HK-2 (cell line): Measurements from ENCODE around the gene AP4M1.
A peak's percentile ranks its signal among the peaks of the same experiment; 100 is the strongest.

Source experiments
- DNase-seq: peaks from one replicate; pipeline ENCODE4 v3.0.0-alpha.2; 2018; ENCODE audit not compliant: unreplicated experiment

Gene AP4M1, protein sequence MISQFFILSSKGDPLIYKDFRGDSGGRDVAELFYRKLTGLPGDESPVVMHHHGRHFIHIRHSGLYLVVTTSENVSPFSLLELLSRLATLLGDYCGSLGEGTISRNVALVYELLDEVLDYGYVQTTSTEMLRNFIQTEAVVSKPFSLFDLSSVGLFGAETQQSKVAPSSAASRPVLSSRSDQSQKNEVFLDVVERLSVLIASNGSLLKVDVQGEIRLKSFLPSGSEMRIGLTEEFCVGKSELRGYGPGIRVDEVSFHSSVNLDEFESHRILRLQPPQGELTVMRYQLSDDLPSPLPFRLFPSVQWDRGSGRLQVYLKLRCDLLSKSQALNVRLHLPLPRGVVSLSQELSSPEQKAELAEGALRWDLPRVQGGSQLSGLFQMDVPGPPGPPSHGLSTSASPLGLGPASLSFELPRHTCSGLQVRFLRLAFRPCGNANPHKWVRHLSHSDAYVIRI

DNA sequence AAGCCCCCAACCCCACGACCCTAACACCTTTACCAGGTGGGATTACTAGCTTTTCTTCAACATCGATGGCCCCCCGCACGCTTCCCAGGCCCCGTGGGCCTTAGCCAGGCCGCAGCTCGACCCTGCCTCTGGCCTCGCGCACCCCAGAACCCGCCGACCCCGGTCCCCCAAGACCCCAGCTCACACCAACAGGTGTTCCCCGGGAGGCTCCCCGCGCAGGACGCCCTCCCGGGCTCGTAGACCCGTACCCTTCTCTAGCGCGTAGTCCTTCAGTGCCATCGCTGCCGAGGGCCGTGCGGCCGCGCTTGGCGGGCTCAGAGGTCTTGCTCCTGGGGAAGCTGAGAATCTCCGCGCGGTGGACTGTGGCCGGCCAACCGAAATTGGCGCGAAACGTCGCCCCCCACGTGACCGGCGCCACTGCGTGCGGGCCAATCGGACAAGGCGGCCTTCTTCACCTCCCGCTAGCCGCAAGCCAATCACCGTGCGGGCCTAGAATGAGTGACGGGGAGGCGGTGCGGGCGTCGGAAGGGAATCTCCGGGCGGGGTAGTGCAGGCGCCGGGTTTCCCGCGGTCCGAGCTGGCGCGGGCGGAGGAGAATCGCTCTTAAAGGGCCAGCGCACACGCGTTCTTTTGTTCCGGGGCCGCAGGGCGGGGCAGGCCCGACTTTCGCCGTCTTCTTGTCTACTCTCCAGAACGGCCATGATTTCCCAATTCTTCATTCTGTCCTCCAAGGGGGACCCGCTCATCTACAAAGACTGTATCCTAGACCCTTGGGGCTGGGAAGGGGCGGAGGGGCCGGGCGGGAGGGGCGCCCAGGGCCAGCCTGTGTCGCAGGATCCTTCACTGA lies at the start of gene AP4M1, which contains the start of gene MCM7:
Gene AP4M1, plus strand, starts transcription at position 628 of the 847 bp plus-strand sequence. Its CDS starts 72 bp downstream, at position 700.
Gene MCM7, minus strand, starts transcription at position 382 of the 847 bp plus-strand sequence. Its CDS starts 103 bp downstream, at position 279.
- peak; percentile 100 for DNase-seq

DNA sequence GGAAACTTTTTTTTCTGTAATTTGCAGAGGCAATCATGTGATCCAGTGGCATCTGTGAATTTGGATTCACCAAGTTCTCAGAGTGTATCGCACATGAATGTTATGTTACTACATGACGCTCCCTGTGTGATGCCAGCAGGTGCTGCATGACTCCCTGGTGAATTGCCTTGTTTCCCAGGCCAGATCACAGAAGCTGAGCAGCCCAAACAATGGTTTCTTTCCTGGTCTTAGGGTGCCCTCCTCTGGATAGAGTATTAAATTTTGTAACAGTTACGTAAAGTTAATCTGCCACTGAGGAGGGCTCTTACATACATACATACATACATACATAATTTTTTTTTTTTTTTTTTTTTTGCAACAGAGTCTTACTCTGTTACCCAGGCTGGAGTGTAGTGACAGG lies 48.2 kb upstream of the AP4M1 start:
- no peak for DNase-seq

DNA sequence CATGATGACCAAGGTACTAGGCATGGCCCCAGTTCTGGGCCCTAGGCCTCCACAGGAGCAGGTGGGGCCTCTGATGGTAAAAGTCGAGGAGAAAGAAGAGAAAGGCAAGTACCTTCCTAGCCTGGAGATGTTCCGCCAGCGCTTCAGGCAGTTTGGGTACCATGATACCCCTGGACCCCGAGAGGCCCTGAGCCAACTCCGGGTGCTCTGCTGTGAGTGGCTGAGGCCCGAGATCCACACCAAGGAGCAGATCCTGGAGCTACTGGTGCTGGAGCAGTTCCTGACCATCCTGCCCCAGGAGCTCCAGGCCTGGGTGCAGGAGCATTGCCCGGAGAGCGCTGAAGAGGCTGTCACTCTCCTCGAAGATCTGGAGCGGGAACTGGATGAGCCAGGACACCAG lies 44.4 kb upstream of the AP4M1 start:
- no peak for DNase-seq

DNA sequence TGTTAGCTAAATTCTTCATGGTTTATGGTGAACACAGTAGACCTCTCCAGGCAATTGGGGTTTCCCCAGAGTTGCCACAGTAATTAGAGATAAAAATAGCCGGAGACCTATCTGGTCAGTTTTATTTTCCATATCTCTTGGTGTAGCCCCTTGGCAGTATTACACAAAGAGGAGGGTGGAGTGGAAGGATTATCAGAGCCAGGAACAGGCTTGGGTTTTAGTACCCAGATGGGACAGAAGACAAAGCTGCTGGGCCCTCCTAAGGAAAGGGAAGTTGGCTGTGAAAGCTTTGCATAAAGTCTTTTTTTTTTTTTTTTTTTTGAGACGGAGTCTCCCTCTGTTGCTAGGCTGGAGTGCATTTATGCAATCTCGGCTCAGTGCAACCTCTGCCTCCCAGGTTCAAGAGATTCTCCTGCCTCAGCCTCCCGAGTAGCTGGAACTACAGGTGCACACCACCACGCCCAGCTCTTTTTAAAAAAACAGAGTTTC lies 42.1 kb upstream of the AP4M1 start:
- DNase-seq: no peak

DNA sequence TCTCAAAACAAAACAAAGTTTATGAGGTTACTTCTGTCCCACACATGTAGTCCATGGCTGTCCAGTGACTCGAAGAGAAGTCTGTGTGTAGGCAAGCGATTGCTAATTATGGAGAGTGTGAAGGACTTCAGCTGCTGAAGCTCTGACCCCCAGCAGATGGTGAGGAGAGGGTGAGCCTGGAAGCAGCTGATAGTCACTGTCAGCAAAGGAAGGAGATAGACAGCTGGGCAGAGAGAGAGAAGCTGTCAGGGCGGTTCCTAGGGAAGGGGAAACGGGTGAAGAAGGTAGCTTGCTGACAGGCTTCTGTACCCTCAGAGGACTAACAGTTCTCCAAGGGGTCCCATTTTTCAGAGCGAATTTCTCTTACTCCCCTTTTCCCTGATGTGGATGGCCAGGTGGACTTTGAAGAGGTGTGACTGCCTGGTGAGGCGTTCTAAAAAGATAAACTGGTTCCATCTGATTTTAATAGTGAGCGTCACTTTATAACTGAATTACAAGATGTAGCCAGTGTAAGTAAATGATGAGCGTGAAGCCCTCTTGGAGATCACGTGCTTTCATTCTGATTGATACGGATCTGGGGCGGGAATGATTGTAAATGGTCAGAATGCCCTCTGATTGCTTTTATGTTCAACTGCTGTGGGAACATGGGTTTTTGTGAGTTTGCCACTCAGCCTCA lies 39.8 kb upstream of the AP4M1 start:
- DNase-seq: no peak

DNA sequence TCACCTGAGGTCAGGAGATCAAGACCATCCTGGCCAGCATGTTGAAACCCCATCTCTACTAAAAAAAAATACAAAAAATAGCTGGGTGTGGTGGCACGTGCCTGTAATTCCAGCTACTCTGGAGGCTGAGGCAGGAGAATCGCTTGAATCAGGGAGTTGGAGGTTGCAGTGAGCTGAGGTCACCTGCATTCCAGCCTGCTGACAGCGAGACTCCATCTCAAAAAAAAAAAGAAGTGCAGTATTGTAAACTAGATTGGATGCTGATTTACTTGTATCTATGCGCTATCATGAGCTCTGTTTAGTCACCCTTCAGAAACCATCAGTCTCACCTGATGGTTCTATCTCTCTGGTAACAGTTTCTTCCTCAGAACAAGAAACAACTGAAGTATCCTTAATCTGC lies 38.1 kb upstream of the AP4M1 start:
- DNase-seq: no peak

DNA sequence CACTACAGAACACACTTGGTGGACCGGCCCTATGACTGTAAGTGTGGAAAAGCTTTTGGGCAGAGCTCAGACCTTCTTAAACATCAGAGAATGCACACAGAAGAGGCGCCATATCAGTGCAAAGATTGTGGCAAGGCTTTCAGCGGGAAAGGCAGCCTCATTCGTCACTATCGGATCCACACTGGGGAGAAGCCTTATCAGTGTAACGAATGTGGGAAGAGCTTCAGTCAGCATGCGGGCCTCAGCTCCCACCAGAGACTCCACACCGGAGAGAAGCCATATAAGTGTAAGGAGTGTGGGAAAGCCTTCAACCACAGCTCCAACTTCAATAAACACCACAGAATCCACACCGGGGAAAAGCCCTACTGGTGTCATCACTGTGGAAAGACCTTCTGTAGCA lies 37.3 kb upstream of the AP4M1 start:
- no peak for DNase-seq

DNA sequence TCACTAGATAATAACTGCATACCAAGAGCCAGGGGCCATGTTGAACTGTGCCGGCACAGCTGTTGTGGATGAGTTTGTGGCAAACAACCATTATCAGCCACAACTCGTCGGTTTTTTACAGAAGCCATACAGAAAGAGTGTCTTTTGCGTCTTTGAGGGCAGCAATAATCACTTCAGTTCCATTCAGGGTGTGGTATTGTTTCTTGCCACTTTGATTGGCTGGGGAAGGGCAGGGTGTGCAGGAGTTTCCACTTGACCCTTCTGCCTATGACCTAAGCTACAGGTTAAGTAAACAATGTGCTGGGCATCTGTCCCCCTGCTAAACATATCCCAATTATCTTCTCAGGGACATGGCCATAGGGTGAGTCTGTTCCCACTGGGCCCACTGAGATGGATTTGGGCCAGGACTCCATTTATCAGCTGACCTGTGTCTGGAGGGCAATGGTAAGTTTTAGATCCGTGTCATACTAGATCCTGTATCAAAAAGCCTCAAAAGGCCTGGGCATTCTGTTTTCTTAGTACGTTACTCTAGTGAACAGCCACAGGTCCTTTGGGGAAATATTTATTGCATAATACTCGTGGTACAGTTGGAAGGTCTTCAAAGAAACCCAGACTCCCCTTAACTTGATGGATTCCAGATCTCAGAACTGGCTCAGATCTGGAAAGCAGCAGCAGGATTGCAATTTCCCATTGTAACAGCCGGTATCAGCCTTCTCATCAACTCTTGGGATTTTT lies 35.8 kb upstream of the AP4M1 start:
- DNase-seq: no peak

DNA sequence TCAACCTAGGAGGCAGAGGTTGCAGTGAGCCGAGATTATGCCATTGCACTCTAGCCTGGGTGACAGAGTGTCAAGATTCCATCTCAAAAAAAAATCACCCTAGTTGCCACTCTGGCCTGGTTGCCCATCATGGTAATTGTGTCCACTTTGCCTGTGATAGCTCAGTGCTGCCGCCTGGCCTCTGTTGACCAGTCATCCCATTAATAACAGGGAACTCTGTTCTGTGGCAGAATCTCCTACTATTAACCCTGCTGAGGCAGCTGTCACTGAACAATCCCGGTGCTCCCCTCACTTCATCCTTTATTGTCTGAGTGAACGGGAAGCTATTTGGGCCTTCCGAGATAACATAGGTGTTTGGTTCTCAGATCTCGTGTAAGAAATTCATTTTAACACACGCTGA lies 34.5 kb upstream of the AP4M1 start:
- DNase-seq: no peak

DNA sequence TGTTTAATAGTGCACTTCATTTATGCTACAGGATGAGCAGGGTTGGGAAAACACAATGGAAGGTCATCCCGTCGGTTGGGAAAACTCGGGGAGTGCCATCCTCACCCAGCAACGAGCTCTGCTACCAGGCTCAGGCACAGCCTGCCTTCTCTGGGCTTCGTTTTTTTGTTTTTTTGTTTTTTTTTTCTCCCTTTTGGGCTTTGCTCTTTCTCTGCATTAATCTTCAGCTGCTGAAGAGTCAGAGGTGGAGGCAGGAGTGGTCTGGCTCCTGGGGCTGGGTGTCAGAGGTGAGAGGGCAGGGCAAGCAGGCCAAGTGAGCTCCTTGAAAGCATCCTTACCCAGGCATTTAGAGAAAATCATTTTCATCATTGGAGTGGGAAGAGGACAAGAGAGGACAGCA lies 31.5 kb upstream of the AP4M1 start:
- no peak for DNase-seq

DNA sequence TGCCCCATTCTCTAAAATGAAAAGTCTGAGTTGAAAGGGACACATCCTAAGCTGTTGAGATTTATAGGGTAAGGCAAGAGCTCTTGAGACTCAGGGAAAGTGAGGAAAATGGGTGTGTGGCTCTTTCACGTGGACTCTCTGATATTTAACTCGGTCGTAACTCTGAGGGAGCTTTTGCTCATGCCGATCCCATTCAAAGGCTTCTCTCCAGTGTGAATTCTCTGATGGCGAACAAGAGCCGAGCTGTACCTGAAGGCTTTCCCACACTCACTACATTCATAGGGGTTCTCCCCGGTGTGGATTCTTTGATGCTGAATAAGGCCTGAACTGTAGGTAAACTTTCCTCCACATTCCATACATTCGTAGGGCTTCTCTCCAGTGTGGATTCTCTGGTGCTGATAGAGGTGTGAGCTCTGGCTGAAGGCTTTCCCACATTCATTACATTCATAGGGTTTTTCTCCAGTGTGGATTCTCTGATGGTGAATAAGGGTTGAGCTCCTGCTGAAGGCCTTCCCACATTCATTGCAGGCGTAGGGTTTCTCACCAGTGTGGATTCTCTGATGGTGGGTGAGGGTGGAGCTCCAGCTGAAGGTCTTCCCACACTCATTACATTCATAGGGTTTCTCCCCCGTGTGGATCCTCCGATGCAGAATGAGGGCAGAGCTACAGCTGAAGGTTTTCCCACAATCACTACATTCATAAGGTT lies 30.3 kb upstream of the AP4M1 start:
- DNase-seq: no peak

DNA sequence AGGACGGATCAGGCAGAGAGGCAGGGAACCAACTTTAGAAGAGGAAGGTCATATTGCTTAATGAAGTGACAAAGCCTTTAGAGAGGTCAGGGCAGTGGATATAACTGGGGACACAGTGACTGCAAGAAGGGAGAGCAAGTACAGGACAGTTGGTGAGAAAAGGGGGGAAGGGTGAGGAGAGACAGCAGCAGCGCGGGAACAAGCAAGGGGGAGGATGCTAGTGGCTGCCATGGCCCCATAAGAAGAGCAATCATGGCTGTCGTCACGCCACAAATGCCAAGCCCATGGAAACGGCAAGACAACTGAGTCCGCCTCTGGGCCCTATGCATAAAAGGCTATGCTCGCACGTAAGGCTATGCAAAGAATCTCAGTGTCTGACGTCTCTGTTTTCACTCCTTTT lies 29.0 kb upstream of the AP4M1 start:
- DNase-seq: no peak

DNA sequence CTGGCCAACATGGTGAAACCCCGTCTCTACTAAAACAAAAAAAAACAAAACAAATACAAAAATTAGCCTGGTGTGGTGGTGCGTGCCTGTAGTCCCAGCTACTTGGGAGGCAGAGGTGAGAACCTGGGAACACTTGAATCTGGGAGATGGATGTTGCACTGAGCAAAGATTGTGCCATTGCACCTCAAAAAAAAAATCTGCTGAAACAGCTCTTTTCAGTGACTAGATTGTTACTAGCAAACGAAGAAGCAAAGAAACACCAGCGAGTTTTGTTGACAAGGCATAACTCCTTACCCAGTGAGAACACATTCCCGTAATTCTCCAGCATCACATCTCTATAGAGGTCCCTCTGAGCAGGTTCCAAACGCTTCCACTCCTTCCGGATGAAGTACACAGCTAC lies 26.6 kb upstream of the AP4M1 start:
- no peak for DNase-seq

DNA sequence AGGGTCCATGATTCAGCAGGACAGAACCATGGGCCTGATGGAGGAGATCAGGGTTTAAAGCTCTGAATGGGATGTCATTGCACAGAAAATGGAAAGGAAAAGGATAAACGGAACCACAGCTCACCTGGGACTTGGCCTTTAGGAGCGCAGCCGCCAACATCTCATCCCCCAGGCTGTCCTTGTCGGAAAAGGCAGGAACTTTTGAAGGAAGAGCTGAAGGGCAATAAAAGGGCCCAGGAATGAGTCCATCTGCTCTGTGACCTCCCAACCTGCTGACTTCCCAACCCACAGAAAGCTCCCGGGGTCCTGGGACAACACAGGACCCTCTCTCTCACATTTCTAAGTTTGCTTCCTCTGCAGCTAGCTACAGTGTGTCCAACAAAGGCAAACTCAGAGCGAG lies 26.0 kb upstream of the AP4M1 start:
- DNase-seq: no peak

DNA sequence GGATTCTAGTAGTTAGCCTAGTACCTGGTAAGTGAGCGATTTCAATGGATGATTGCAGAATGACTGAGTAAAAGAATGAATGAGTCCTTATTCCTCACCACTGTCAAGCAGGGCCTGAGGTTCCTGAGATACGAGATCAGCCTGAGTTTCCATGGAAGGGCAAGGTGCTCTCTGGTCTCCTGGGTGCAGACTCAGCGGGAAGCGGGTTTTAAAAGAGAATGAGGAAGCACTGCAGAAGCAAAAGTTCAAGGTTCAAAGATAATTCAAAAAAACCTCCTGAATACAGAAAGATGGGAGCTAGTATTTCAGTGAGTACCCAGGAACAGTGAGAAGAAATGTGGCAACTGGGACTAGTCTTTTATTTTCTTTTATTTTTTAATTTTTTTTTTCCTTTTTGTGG lies 24.2 kb upstream of the AP4M1 start:
- no peak for DNase-seq

DNA sequence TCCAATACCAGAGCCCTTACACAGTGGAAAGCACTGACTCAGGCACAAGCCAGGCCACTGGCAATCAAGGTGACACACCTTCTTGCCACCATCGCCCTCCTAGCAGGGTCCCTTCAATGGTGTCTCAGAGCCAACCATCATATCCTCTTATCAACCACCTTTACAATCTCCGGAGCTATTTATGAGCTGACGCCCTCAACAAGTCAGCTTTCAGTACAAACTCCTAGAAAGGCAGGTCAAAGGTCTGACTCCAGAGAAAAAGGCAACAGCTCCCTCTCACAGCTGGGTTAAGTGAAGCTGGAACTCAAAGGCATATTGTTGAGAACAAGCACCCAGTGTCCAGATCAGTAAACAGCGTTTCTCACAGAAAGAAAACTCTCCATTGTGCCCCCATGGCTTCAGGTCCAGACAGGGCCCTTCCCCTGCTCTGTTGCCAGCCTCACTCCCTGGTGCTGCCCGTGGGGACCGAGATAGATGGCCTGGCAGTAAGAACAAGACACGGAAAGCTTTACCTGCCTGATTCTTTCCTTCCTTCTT lies 22.4 kb upstream of the AP4M1 start:
- DNase-seq: no peak

DNA sequence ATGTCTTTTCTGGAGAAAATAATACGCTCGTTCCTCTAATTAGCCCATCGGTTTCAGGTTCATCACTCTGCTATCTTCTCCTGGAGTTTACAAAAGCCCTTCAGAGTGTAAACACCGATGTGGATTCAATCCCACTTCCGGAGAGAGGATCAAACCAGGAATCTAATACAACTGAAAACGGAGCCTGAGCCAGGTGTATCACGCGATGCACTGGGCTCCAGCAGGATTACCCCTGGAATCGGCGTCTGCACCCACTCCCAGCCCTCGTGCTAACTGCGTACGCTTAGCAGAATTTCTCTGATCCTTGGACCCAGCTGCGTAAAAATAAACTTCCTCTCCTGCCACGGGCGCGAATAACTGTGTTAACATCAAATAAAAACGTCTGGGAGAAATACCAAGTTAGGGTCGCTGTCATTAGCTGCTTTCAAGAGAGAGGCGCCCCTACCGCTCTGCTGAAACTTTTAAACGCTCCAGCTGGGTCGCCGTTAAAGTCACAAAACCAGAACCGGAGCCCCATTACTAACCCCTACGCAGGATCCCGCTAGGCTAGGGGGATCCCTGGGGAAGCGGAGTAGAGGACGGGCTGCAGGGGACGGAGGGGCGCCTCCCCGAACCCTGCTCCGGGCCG lies 20.4 kb upstream of the AP4M1 start:
- no peak for DNase-seq

DNA sequence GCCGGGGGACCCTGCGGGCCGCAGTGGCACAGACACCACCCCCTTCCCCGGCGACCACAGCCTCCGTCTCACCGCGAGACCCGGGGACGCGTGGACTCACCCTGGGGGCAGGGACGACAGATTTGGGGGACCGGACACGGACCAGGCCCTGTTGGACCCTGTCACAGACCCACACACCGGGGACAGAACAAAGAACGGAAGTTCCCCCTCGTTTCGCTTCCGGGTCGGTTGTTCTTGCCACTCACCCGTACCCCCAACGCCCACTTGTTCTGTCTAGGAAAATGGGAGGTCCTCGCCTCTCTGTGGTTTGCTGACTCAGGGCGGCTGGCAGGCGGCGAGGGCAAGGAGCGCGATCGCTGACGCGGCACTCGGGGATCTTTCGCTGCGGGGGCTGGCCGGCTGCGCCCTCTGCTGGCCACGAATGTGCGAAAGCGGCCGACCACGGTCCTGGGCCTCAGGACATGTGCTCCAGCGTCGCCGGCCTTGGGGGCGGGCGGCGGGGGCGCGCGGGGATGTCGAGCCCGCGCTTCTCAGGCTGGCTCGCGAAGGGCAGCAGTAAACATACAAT lies 19.8 kb upstream of the AP4M1 start, which contains the start of gene ZNF3:
Gene ZNF3, minus strand, starts transcription at position 189 of the 568 bp plus-strand sequence. CDS start 4,366 bp downstream, outside the sequence.
- DNase-seq: peak; percentile 99

DNA sequence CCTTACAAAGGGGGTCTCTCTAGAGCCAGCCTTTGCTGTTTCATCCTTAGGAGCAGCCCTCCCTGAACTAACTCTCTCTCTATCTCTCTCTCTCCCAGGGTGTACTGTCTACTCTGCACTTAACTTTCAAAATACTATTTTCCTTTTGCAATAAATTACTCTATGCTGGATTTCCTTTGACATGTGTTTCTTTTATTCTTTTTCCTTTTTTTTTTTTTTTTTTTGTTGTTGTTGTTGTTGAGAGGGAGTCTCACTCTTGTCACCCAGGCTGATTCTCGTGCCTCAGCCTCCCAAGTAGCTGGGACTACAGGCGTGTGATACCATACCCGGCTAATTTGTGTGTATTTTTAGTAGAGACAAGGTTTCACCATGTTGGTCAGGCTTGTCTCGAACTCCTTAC lies 18.5 kb upstream of the AP4M1 start:
- DNase-seq: no peak

DNA sequence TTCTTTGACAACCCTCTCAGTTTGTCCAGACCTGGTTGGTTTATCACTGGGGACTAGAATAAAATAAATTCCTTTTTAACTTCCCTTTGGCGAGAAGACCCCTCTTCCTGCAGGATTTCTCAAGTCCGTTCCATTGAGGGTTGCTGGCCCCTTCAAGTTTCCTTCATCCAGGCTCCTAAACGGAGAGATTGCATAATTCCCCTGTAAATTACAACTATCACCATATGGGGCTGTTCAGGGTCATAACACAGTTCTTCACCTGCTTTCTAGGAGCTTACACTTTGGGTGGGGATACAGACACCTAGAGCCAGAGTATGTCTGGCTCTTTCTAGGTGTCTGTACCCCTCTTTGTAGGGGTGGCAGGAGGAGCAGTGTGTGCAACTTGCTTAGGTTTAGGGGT lies 15.9 kb upstream of the AP4M1 start:
- DNase-seq: no peak
